Inflammatory macrophage treated with lipopolysaccharide for 1 hour (primary cell): ENCODE measurements around the gene TMEM81.

Experiments
- DNase-seq, 2 donors: peaks; one replicate each; pipeline ENCODE4 v3.0.0-alpha.2; 2020 to 2022

Gene TMEM81

DNA sequence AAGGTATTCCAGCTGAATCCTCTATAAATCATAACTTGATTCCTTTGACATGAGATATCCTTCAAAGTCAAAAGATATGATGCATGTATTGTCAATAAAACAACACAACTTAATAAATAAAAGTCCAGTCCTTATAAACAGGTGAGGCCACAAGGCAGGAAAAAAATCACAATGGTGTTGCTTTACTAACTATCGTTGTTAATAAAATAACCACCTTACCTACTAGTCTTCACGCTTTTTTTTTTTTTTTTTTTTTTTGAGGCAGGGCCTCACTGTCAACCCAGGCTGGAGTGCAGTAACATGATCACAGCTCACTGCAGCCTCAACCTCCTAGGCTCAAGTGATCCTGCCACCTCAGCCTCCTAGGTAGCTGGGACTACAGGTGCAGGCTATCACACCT, at the start of gene TMEM81:
Gene TMEM81, minus strand, starts transcription at position 101 of the 400 bp plus-strand sequence. CDS start 140 bp downstream, outside the sequence.
- no peak for DNase-seq

GRCh38 chr1:205133287-205133686, 49.0 kb upstream of the TMEM81 start:
- DNase-seq = no peak

GRCh38 chr1:205129447-205130029, 45.3 kb upstream of the TMEM81 start:
- no peak for DNase-seq

DNA sequence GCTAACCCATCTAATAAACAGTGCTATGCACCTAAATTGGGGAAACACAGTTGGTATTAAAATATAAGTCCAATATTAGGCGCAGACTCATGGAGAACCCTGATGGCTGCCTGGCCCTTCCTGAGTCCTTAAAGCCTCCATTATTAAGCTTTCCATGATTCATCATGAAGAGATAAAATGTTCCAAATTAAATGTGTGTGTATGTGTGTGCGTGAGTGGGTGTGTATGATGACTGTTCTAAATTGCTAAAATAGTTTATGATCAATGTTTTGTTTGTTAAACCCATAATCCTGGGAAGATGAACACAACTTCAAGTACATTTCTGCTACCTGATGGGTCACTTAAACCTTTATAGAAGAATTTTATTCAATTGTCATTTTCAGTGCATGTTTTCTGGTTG, 43.8 kb upstream of the TMEM81 start:
- no peak for DNase-seq

- DNase-seq = peak in 1 of 2 donors; percentile 39
Observed at GRCh38 chr1:205127646-205128045, 43.4 kb upstream of the TMEM81 start.

DNA sequence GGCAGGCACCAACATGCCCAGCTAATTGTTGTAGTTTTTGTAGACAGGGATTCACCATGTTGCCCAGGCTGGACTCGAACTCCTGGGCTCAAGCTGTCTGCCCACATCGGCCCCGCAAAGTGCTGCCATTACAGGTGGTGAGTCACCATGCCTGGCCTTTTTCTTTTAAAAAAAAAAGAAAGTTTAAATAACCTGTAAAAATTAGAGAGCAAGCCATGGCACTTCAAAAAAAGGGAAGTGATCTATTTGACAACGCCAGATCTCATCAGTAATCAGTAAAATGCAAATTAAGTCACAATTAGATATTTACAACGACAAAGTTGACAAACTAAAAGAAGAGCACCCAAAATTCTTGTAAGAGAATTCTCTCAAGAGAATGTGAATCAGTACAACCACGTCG, 40.5 kb upstream of the TMEM81 start:
- DNase-seq = no peak

- no peak for DNase-seq
Observed at GRCh38 chr1:205122489-205122882, 38.2 kb upstream of the TMEM81 start.

DNA sequence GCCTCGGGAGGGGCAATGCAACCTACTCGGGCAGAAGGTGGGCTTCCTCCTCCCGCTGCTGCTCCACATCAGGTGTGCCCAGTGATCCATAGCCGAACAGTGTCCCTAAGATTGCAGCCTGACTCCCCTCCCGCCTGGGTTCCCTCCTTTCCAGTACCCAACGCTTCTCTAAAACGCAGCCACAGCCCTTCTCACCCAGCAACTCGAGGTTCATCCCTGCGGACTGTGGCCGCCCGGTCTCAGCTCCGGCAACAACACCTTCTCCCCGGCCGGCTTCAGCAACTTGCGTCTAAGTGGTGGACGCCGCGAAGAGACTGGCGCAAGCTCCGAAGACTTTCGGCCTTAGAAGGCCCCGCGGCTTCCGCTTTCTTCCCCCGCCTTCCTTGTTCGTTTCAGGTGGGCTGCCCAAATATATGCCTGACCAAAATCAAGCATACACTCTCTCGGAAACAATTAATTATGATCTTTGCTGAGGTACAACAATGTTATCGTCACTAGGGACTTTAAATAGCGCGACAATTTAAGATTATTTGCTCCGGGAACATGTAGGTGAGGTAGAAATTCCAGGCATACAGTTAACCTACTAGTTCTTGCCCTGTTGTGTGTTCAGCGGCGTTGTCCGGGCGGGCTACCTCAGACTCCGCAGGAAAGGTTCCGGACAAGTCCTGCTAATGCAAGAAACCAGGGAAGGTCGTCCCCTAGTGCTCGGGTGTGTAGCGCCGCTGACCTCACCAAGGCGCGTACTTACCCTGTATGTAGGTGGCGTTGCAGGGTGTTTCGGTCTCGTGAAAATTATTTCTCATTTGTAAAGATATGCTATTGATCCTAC, 37.6 kb upstream of the TMEM81 start, which contains the start of gene RBBP5:
Gene RBBP5, minus strand, starts transcription at position 319 of the 829 bp plus-strand sequence. Its CDS starts 105 bp downstream, at position 214.
- DNase-seq = peak; percentile 94 to 98

DNA sequence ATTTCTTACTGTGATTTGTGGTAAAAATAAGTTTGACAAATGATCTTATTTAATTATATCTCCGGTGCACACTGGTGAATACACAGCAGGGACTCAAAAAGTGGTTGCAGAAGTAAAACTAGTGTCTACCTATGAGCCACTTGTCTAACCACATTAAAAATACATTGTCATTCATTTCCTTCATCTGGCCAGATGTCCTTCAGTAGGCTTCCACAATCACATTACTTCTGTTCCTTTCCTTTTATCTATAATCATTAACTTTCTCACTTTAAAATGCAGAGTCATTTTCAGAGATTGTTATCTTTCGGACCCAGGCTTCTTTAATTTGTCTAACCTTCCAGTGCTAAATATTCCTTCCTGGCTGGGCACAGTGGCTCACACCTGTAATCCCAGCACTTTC, 34.5 kb upstream of the TMEM81 start:
- DNase-seq = no peak

DNA sequence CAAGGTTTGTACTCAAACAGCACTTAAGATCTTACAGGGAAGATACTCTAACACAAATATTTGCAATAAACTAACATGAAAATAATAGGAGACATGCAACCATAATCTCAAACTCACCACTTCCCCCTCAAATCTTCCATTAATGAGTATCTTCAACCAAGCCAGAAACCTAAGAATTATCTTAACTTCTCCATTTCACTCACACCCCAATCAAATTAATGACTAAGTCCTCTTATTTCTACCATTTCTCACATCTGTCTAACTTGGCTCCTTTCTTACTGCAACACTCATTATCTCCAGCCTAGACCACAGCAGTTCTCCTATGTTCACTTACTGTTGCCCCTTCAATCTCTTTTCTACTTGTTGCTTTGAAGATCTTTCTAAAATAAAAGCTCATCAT, 27.1 kb upstream of the TMEM81 start:
- DNase-seq = no peak

- DNase-seq = no peak
Observed at GRCh38 chr1:205109711-205110110, 25.5 kb upstream of the TMEM81 start.

DNA sequence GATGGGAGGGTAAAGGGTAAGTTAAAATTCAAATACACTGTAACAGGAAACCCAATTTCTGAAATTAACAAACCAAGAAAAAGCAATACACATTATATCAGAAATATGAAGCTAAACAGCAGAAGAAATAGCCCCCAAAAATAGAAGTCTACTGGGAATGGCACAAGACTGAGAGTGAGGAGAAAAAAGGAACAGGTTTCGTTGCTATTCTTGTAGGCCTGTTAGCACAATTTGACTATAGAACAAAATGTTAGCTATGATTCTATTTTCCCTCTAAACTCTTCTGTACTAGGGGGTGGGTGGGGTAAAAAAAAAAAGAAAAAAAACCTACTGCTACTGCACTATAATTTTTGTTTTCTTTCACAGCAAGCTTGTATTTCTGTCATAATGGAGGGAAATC, 25.0 kb upstream of the TMEM81 start:
- no peak for DNase-seq

- no peak for DNase-seq
Observed at GRCh38 chr1:205108464-205108863, 24.2 kb upstream of the TMEM81 start.

GRCh38 chr1:205107327-205107726, 23.1 kb upstream of the TMEM81 start:
- no peak for DNase-seq

- no peak for DNase-seq
Observed at GRCh38 chr1:205102404-205102803, 18.1 kb upstream of the TMEM81 start.

- no peak for DNase-seq
Observed at GRCh38 chr1:205098242-205098641, 14.0 kb upstream of the TMEM81 start.

GRCh38 chr1:205095422-205095821, 11.2 kb upstream of the TMEM81 start:
- no peak for DNase-seq

DNA sequence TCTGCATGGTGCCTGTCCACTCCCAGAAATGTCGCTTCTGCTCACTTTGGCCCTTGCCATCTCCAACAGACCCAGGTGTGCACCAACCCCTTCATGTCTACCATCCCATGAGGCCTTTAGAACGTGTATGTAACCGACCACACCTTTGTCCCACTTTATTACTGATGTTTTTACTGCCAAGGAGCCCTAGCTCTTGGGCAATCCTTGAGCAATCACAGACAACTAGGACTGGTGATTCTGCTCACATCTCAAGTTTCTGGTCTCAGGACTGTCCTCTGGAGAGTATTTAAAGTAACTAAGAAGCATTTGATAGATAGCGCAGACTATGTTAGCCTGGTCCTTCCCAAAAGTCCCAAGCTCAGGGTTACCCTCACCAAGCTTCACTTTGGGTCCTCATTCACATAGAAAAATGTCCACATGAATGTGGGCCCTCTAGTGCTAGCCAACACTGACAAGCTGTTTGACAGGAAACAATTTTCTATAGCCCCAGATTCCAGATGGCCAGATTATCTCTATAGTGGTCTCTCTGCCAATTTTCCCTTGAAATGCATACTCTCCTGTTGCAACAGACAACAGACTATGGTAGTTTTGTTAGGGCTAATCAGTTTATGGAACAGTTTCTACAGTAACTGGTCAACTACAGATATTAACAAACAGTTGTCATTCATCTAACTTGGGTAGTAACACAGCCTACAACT, 6.9 kb upstream of the TMEM81 start:
- no peak for DNase-seq

DNA sequence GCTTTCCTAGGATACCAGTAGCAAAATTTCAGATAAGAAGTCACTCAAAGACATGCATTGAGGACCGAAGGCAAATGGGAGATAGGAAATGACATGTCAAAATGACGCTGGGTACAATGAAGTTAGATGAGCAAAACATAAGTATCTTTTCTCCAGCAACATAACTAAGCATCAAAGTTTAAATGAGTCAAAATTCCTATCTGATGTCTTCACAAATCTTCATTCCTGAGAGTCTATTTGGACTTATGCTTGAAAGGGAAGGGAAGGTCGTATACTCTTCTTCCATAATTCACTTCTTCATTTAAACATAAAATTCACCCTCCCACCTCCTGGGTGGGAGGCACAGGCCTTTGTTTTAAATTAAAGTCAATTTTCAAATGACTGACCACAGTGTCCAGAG, 4.1 kb upstream of the TMEM81 start:
- DNase-seq = no peak

GRCh38 chr1:205082431-205082830, 1.8 kb downstream of the TMEM81 start:
- DNase-seq = no peak

- DNase-seq = no peak
Observed at GRCh38 chr1:205077934-205078311, 6.3 kb downstream of the TMEM81 start.

- no peak for DNase-seq
Observed at GRCh38 chr1:205077158-205077933, 6.9 kb downstream of the TMEM81 start.

GRCh38 chr1:205076245-205076761, 8.0 kb downstream of the TMEM81 start:
- no peak for DNase-seq
